ENCODE data around the gene HOXB2.
"Not testable (repeated sequence)": the region's sequence is repeated elsewhere in the genome, so short reads cannot be mapped to it uniquely, and the experiment has no call there.

The HOXB2 gene

GRCh38 chr17:48513097-48513496 lies 31.8 kb downstream of the HOXB2 start:
- no peak for DNase-seq

GRCh38 chr17:48510761-48511604 lies 33.9 kb downstream of the HOXB2 start:
- DNase-seq, result no peak

DNA sequence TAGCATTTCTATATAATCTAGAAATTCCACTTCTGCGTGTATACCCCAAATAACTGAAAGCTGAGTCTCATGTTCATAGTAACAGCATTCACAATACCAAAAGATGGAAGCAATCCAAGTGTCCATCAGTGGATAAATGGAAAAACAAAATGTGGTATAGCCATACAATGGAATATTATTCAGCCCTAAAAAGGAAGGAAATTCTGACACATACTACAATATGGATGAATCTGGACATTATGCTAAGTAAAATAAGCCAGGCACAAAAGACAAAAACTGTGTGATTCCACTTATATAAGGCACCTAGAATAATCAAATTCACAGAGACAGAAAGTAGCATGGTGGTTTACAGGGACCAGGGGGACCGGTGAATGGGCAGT lies 34.5 kb downstream of the HOXB2 start:
- no peak for DNase-seq

DNA sequence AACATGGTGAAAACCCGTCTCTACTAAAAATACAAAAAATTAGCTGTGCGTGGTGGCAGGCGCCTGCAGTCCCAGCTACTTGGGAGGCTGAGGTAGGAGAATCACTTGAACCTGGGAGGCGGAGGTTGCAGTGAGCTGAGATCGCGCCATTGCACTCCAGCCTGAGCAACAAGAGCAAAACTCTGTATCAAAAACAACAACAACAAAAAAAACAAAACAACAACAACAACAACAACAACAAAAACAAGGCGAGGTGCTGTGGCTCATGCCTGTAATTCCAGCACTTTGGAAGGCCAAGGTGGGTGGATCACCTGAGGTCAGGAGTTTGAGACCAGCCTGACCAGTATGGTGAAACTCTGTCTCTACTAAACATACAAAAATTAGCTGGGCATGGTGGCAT lies 35.2 kb downstream of the HOXB2 start:
- DNase-seq, result not testable (repeated sequence)

DNA sequence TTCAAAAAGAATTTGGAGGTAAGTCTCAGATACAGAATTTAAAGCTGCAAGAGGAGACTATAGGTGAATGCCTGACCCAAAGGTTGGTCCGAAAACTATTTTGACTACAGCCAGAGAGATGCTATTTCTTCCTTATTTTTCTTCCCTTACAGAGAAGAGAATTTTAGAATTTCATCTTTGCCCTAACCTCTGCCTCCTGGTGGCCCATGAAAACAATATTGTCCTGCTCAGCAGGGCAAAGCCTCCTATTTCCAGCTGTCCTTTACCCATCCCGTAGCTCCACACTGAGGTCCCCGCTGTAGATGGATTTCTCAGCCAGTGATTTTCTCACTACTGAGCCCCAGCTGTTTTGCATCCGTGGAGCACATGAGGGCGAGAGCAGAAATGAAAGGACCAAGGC lies 38.7 kb downstream of the HOXB2 start:
- no peak for DNase-seq

DNA sequence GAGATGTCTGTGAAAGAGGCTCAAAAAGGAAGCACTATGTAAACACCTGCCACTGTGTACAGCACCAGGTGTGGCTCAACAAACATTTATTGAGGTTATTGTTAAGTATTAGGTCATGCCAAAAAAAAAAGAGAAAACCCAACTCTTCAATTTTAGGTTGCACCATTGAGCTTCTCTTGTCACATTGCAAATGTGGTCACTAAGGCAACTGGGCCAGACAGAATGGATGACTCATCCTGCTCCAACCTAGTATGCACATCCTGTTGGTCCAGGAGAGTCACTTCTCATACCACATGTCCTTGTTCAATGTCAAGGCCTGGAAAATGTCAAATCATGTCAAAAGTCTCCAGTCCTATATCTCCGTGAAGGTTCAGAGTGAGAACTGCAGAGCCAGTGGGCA lies 39.1 kb downstream of the HOXB2 start:
- no peak for DNase-seq

GRCh38 chr17:48504953-48505352 lies 40.0 kb downstream of the HOXB2 start:
- DNase-seq, result no peak

- no peak for DNase-seq
These were observed 41.2 kb downstream of the HOXB2 start for GRCh38 chr17:48503747-48504146.

GRCh38 chr17:48502901-48503300 lies 42.0 kb downstream of the HOXB2 start:
- DNase-seq, result no peak

- DNase-seq, result no peak
These were observed 42.6 kb downstream of the HOXB2 start for GRCh38 chr17:48502312-48502711.

- DNase-seq, result no peak
These were observed 44.2 kb downstream of the HOXB2 start for GRCh38 chr17:48500435-48501426.

DNA sequence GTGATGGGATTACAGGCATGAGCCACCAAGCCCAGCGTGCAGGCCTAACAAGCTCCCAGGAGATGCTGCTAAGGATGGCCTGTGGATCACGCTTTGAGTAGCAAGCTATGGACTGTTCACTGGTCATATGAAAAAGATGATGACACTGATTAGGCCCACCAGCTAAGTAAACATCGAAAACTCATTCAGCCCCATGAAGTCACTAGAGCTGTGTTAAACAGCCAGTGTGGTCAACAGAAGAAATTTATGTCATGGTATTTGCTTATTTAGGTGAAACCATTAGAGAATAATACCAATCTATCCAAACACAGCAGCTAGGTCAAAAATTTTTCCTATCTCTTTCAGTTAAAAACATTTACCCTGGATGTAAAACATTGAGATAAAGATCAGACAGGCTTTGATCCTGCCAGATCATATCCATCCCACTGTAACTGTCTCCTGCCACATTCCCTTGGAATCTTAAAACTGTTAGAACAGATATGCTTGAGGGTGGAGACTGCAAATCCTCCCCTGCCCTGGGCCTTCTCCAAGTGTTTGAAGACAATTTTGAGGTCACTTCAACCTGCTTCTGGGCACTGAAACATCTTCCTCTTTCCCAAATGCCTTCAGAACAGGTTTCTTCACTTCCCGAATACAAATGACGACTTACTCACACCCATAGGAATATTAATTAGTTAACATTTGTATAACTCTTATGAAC lies 45.0 kb downstream of the HOXB2 start:
- DNase-seq, result no peak

DNA sequence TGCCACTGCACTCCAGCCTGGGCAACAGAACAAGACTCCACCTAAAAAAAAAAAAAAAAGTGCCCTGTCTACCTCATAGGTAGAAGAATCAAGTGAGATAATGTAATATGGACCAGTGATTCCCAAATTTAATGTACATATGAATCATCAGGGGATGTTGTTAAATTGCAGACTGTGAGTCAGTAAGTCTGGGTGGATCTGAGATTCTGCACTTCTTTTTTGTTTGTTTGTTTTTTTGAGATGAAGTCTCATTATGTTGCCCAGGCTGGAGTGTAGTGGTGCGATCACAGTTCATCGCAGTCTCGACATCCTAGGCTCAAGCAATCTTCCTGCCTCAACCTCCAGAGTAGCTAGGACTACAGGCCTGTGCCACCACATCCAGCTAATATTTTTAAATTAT lies 45.7 kb downstream of the HOXB2 start:
- DNase-seq, result no peak

- no peak for DNase-seq
These were observed 46.6 kb downstream of the HOXB2 start for GRCh38 chr17:48498164-48498850.

DNA sequence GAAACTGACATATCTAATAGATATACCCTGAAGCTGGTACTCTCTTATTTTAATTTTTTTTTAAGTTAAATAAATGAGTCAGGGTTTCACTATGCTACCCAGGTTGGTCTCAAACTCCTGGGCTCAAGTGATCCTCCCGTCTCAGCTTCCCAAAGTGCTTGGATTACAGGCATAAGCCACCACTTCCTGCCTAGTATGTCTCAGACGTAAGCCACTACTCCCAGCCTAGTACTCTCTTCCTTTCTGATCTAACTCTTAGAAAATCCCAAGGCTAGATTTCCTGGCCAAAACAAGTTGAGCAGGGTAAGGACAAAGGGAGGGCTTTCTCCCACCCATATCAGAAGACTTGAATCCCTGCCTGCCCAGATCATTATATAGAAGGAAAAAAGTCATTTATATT lies 47.8 kb downstream of the HOXB2 start:
- no peak for DNase-seq

DNA sequence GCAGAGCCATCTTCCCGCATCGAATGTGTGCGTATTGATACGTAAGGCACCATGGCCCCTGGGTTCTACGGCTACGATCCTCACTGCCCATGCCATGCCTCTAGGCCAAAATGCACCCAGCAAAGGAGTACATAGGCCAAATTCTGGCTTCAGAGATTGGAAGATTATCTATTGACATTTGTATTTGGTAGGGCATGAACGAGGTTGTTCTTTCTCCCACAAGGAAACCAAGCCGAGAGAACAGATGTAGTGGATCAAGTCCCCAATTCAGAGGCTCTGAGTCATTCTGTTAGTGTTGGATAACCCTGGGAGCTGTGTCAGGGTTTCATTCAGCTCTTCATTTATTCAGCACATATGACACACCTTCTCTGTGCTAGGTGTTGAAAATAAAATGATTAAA lies 50.6 kb downstream of the HOXB2 start:
- no peak for DNase-seq

Data from activated gamma-delta T cell (primary cell).